GM23338 (cell line): ENCODE data around the gene ADAM10. TPM values are rescaled to one million over a fixed set of nuclear protein-coding genes. Genes with fewer than 3 reads are reported as not detected.

Source experiments
- ATAC-seq: fragments of 200-7000 bp; cut with Tn5 transposase; 3 replicates; pipeline ENCODE4 v1.9.1; 2020
- DNase-seq: peaks from one replicate; pipeline ENCODE4 v3.0.0-alpha.2; 2015; ENCODE audit warnings: low spot score
- H2AFZ ChIP-seq: fragments of 200-600 bp; sonication (generic); 2 replicates; pipeline ENCODE4 v1.8.0; 2016; ENCODE audit warnings: antibody characterized with exemption, mild to moderate bottlenecking, moderate library complexity
- H3F3A ChIP-seq: fragments of 200-600 bp; sonication (generic); replicated peaks from 2 replicates; pipeline ENCODE4 v1.8.0; 2017; ENCODE audit warnings: antibody characterized with exemption, mixed run types, low read depth
- H3K27ac ChIP-seq: fragments of 200-600 bp; sonication (generic); 2 replicates; pipeline ENCODE4 v1.6.1; 2016; ENCODE audit warnings: low read depth
- H3K27me3 ChIP-seq: fragments of 200-600 bp; sonication (generic); 2 replicates; pipeline ENCODE4 v1.8.0; 2016; ENCODE audit warnings: mild to moderate bottlenecking, mixed run types, moderate library complexity; ENCODE audit not compliant: insufficient read depth
- H3K36me3 ChIP-seq: fragments of 200-600 bp; sonication (generic); 2 replicates; pipeline ENCODE4 v1.8.0; 2016; ENCODE audit warnings: mild to moderate bottlenecking; ENCODE audit not compliant: insufficient read depth
- H3K4me1 ChIP-seq: fragments of 200-600 bp; sonication (generic); 2 replicates; pipeline ENCODE4 v1.8.0; 2016; ENCODE audit warnings: mild to moderate bottlenecking, moderate library complexity; ENCODE audit not compliant: insufficient read depth
- H3K4me2 ChIP-seq: fragments of 200-600 bp; sonication (generic); 2 replicates; pipeline ENCODE4 v1.7.1; 2017; ENCODE audit warnings: mixed run types
- H3K4me3 ChIP-seq: fragments of 200-600 bp; sonication (generic); 2 replicates; pipeline ENCODE4 v1.6.1; 2016; ENCODE audit warnings: mixed run types
- H3K79me2 ChIP-seq: fragments of 200-600 bp; sonication (generic); replicated peaks from 2 replicates; pipeline ENCODE4 v1.8.0; 2017; ENCODE audit warnings: mild to moderate bottlenecking; ENCODE audit not compliant: insufficient read depth
- H3K9me2 ChIP-seq: fragments of 200-600 bp; sonication (generic); 2 replicates; pipeline ENCODE4 v1.8.0; 2017; ENCODE audit not compliant: insufficient read depth
- H4K20me1 ChIP-seq: fragments of 200-600 bp; sonication (generic); replicated peaks from 2 replicates; pipeline ENCODE4 v1.8.0; 2017; ENCODE audit warnings: mild to moderate bottlenecking; ENCODE audit not compliant: insufficient read depth
- H3K27ac Mint-ChIP-seq: 2 replicates; pipeline ENCODE4 v1.8.0; 2020; ENCODE audit warnings: inconsistent platforms, mild to moderate bottlenecking, moderate library complexity, mixed read lengths
- H3K27me3 Mint-ChIP-seq: 3 replicates; pipeline ENCODE4 v1.8.0; 2022; ENCODE audit warnings: low read depth, mild to moderate bottlenecking, moderate library complexity, mixed read lengths, inconsistent platforms; ENCODE audit not compliant: insufficient read depth, poor library complexity
- H3K36me3 Mint-ChIP-seq: 3 replicates; pipeline ENCODE4 v1.8.0; 2021; ENCODE audit warnings: low read depth, mild to moderate bottlenecking, inconsistent platforms, moderate library complexity, mixed read lengths
- H3K4me1 Mint-ChIP-seq: 3 replicates; pipeline ENCODE4 v1.8.0; 2020; ENCODE audit warnings: mild to moderate bottlenecking, inconsistent platforms, mixed read lengths
- H3K4me3 Mint-ChIP-seq: 3 replicates; pipeline ENCODE4 v1.8.0; 2021; ENCODE audit warnings: moderate library complexity, mild to moderate bottlenecking, inconsistent platforms, mixed read lengths
- H3K9me3 Mint-ChIP-seq: 3 replicates; pipeline ENCODE4 v1.8.0; 2020; ENCODE audit warnings: moderate library complexity, mild to moderate bottlenecking, inconsistent platforms, mixed read lengths
- CREB1 ChIP-seq: fragments of 250-450 bp; sonication (Bioruptor Pico); IDR thresholded peaks from 2 replicates; pipeline ENCODE4 v1.5.0; 2020; ENCODE audit warnings: low read depth, mild to moderate bottlenecking, moderate library complexity
- EZH2 ChIP-seq: fragments of 200-600 bp; sonication (generic); IDR thresholded peaks from one replicate; pipeline ENCODE4 v1.8.0; 2017; ENCODE audit warnings: antibody characterized with exemption, mild to moderate bottlenecking, low read depth; ENCODE audit not compliant: unreplicated experiment
- EZH2phosphoT487 ChIP-seq: fragments of 200-600 bp; sonication (generic); IDR thresholded peaks from one replicate; pipeline ENCODE4 v1.8.1; 2018; ENCODE audit warnings: antibody characterized with exemption; ENCODE audit not compliant: unreplicated experiment
- JUNB ChIP-seq: IDR thresholded peaks from one replicate; pipeline ENCODE4 v1.6.1; 2016; ENCODE audit warnings: antibody characterized with exemption; ENCODE audit not compliant: unreplicated experiment
- NANOG ChIP-seq: IDR thresholded peaks from 2 replicates; pipeline ENCODE4 v1.6.1; 2016; ENCODE audit warnings: antibody characterized with exemption, borderline replicate concordance
- POLR2AphosphoS5 ChIP-seq: IDR thresholded peaks from 2 replicates; pipeline ENCODE4 v1.6.1; 2016; ENCODE audit warnings: antibody characterized with exemption, low read depth
- STAT1 ChIP-seq: IDR thresholded peaks from one replicate; pipeline ENCODE4 v1.6.1; 2016; ENCODE audit warnings: antibody characterized with exemption; ENCODE audit not compliant: unreplicated experiment
- ZNF114 ChIP-seq: fragments of 250-450 bp; sonication (Bioruptor Pico); IDR thresholded peaks from 2 replicates; pipeline ENCODE4 v1.5.0; 2020; ENCODE audit warnings: mild to moderate bottlenecking, moderate library complexity
- ZNF331 ChIP-seq: fragments of 250-450 bp; sonication (Bioruptor Pico); IDR thresholded peaks from 2 replicates; pipeline ENCODE4 v1.5.0; 2020; ENCODE audit warnings: low read depth, mild to moderate bottlenecking, moderate library complexity
- polyA plus RNA-seq: library from polyadenylated mRNA; unstranded; fragments of >200 nt; fragmentation: Nextera tagmentation; extraction: Ambion mirVana; gene quantifications from 2 replicates; pipeline ENCODE4 v1.2.1, GENCODE V29; 2016
- total RNA-seq: library from RNA; depleted of rRNA; stranded (reverse); fragments of >200 nt; shearing (Covaris generic); gene quantifications from 2 replicates; pipeline ENCODE4 v1.2.3, GENCODE V29; 2014
- TF ChIP-seq, protein P1 (sequence below): fragments of 250-450 bp; sonication (Bioruptor Pico); IDR thresholded peaks from 2 replicates; pipeline ENCODE4 v1.5.0; 2020; ENCODE audit warnings: mild to moderate bottlenecking, moderate library complexity
- TF ChIP-seq, protein P2 (sequence below): IDR thresholded peaks from one replicate; pipeline ENCODE4 v1.6.1; 2018; ENCODE audit warnings: antibody characterized with exemption; ENCODE audit not compliant: unreplicated experiment
- TF ChIP-seq, protein P3 (sequence below): IDR thresholded peaks from 2 replicates; pipeline ENCODE4 v1.6.1; 2016; ENCODE audit warnings: antibody characterized with exemption
- TF ChIP-seq, protein P4 (sequence below), 2 experiments: fragments of 200-600 bp in 1 of 2; sonication (generic) in 1 of 2; conservative IDR thresholded peaks; 2 replicates each; pipeline versions ENCODE4 v1.5.1 to v1.6.1; 2016 to 2017; ENCODE audit warnings: antibody characterized with exemption in 2 of 2, low read depth in 2 of 2, mild to moderate bottlenecking in 2 of 2, moderate library complexity in 1 of 2

ADAM10 gene
- total and polyA plus RNA-seq, 2 experiments from 2014 or later: 25.0 to 114 TPM

DNA sequence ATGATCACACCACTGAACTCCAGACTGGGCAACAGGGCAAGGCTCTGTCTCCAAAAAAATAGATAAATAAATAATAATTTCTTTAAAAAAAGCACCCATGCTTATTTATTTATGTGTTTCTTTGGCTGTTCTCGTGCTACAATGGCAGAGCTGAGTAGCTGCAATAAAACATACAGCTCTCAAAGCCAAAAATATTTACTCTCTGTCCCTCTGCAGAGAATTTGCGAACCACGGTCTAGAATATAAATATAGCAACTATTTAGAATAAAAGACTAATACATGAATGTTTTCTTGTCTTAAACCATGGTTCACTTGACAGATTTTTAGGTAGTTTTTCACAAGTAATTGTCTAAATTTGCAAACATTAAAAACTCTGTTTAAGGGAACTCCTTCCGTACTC, 72.7 kb downstream of the ADAM10 start:
- Mint-ChIP-seq H3K4me1 (peaks cover 9% of the 10 kb centered on the region), H3K9me3 (no peaks in the 10 kb centered on the region), H3K36me3 (no peaks in the 10 kb centered on the region), H3K27me3 (no peaks in the 10 kb centered on the region), H3K27ac (no peak overlapping the region), H3K4me3 (no peak overlapping the region)
- peaks cover 9% of the 10 kb centered on the region; the same call in 1 of the 2 replicates for H3K4me1 ChIP-seq
- no peak for ATAC-seq
- no peaks in the 10 kb centered on the region for H3K36me3 ChIP-seq
- H3K79me2 ChIP-seq: peaks cover 22% of the 10 kb centered on the region
- H3K4me2 ChIP-seq: no peak overlapping the region
- H3F3A ChIP-seq: no peaks in the 10 kb centered on the region
- H3K27ac ChIP-seq: no peak overlapping the region
- no peaks in the 10 kb centered on the region for H3K9me2 ChIP-seq
- no peaks in the 10 kb centered on the region for H3K27me3 ChIP-seq
- no peak overlapping the region for H3K4me3 ChIP-seq
- H4K20me1 ChIP-seq: no peaks in the 10 kb centered on the region; the same call in none of the 2 replicates
- H2AFZ ChIP-seq: no peak overlapping the region
- TF ChIP-seq EZH2phosphoT487: no peak
- TF ChIP-seq POLR2AphosphoS5: no peak
- no peak for TF ChIP-seq ZNF331 (CRISPR knock-in tag)
- TF ChIP-seq, protein P1, sequence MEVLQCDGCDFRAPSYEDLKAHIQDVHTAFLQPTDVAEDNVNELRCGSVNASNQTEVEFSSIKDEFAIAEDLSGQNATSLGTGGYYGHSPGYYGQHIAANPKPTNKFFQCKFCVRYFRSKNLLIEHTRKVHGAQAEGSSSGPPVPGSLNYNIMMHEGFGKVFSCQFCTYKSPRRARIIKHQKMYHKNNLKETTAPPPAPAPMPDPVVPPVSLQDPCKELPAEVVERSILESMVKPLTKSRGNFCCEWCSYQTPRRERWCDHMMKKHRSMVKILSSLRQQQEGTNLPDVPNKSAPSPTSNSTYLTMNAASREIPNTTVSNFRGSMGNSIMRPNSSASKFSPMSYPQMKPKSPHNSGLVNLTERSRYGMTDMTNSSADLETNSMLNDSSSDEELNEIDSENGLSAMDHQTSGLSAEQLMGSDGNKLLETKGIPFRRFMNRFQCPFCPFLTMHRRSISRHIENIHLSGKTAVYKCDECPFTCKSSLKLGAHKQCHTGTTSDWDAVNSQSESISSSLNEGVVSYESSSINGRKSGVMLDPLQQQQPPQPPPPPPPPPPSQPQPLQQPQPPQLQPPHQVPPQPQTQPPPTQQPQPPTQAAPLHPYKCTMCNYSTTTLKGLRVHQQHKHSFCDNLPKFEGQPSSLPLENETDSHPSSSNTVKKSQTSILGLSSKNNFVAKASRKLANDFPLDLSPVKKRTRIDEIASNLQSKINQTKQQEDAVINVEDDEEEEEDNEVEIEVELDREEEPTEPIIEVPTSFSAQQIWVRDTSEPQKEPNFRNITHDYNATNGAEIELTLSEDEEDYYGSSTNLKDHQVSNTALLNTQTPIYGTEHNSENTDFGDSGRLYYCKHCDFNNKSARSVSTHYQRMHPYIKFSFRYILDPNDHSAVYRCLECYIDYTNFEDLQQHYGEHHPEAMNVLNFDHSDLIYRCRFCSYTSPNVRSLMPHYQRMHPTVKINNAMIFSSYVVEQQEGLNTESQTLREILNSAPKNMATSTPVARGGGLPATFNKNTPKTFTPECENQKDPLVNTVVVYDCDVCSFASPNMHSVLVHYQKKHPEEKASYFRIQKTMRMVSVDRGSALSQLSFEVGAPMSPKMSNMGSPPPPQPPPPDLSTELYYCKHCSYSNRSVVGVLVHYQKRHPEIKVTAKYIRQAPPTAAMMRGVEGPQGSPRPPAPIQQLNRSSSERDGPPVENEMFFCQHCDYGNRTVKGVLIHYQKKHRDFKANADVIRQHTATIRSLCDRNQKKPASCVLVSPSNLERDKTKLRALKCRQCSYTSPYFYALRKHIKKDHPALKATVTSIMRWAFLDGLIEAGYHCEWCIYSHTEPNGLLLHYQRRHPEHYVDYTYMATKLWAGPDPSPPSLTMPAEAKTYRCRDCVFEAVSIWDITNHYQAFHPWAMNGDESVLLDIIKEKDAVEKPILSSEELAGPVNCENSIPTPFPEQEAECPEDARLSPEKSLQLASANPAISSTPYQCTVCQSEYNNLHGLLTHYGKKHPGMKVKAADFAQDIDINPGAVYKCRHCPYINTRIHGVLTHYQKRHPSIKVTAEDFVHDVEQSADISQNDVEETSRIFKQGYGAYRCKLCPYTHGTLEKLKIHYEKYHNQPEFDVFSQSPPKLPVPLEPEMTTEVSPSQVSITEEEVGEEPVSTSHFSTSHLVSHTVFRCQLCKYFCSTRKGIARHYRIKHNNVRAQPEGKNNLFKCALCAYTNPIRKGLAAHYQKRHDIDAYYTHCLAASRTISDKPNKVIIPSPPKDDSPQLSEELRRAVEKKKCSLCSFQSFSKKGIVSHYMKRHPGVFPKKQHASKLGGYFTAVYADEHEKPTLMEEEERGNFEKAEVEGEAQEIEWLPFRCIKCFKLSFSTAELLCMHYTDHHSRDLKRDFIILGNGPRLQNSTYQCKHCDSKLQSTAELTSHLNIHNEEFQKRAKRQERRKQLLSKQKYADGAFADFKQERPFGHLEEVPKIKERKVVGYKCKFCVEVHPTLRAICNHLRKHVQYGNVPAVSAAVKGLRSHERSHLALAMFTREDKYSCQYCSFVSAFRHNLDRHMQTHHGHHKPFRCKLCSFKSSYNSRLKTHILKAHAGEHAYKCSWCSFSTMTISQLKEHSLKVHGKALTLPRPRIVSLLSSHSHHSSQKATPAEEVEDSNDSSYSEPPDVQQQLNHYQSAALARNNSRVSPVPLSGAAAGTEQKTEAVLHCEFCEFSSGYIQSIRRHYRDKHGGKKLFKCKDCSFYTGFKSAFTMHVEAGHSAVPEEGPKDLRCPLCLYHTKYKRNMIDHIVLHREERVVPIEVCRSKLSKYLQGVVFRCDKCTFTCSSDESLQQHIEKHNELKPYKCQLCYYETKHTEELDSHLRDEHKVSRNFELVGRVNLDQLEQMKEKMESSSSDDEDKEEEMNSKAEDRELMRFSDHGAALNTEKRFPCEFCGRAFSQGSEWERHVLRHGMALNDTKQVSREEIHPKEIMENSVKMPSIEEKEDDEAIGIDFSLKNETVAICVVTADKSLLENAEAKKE (CRISPR knock-in tag): no peak
- TF ChIP-seq, protein P2, sequence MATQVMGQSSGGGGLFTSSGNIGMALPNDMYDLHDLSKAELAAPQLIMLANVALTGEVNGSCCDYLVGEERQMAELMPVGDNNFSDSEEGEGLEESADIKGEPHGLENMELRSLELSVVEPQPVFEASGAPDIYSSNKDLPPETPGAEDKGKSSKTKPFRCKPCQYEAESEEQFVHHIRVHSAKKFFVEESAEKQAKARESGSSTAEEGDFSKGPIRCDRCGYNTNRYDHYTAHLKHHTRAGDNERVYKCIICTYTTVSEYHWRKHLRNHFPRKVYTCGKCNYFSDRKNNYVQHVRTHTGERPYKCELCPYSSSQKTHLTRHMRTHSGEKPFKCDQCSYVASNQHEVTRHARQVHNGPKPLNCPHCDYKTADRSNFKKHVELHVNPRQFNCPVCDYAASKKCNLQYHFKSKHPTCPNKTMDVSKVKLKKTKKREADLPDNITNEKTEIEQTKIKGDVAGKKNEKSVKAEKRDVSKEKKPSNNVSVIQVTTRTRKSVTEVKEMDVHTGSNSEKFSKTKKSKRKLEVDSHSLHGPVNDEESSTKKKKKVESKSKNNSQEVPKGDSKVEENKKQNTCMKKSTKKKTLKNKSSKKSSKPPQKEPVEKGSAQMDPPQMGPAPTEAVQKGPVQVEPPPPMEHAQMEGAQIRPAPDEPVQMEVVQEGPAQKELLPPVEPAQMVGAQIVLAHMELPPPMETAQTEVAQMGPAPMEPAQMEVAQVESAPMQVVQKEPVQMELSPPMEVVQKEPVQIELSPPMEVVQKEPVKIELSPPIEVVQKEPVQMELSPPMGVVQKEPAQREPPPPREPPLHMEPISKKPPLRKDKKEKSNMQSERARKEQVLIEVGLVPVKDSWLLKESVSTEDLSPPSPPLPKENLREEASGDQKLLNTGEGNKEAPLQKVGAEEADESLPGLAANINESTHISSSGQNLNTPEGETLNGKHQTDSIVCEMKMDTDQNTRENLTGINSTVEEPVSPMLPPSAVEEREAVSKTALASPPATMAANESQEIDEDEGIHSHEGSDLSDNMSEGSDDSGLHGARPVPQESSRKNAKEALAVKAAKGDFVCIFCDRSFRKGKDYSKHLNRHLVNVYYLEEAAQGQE: no peak
- TF ChIP-seq ZNF114 (CRISPR knock-in tag): no peak
- no peak for TF ChIP-seq STAT1
- TF ChIP-seq CREB1 (CRISPR knock-in tag): no peak
- TF ChIP-seq, protein P3, sequence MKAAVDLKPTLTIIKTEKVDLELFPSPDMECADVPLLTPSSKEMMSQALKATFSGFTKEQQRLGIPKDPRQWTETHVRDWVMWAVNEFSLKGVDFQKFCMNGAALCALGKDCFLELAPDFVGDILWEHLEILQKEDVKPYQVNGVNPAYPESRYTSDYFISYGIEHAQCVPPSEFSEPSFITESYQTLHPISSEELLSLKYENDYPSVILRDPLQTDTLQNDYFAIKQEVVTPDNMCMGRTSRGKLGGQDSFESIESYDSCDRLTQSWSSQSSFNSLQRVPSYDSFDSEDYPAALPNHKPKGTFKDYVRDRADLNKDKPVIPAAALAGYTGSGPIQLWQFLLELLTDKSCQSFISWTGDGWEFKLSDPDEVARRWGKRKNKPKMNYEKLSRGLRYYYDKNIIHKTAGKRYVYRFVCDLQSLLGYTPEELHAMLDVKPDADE: no peak
- no peak for TF ChIP-seq EZH2
- TF ChIP-seq, protein P4, sequence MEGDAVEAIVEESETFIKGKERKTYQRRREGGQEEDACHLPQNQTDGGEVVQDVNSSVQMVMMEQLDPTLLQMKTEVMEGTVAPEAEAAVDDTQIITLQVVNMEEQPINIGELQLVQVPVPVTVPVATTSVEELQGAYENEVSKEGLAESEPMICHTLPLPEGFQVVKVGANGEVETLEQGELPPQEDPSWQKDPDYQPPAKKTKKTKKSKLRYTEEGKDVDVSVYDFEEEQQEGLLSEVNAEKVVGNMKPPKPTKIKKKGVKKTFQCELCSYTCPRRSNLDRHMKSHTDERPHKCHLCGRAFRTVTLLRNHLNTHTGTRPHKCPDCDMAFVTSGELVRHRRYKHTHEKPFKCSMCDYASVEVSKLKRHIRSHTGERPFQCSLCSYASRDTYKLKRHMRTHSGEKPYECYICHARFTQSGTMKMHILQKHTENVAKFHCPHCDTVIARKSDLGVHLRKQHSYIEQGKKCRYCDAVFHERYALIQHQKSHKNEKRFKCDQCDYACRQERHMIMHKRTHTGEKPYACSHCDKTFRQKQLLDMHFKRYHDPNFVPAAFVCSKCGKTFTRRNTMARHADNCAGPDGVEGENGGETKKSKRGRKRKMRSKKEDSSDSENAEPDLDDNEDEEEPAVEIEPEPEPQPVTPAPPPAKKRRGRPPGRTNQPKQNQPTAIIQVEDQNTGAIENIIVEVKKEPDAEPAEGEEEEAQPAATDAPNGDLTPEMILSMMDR (conservative IDR thresholded peaks at IDR 0.05; ENCODE audit: low read depth in 2 of 2): no peak
- TF ChIP-seq JUNB: no peak
- no peak for TF ChIP-seq NANOG
- DNase-seq: no peak
